LoVo (cell line): Measurements from ENCODE around the gene MSLN.

Source experiments
- DNase-seq: peaks from one replicate; pipeline ENCODE4 v3.0.0-alpha.2; 2016; ENCODE audit warnings: low spot score

The MSLN gene

DNA sequence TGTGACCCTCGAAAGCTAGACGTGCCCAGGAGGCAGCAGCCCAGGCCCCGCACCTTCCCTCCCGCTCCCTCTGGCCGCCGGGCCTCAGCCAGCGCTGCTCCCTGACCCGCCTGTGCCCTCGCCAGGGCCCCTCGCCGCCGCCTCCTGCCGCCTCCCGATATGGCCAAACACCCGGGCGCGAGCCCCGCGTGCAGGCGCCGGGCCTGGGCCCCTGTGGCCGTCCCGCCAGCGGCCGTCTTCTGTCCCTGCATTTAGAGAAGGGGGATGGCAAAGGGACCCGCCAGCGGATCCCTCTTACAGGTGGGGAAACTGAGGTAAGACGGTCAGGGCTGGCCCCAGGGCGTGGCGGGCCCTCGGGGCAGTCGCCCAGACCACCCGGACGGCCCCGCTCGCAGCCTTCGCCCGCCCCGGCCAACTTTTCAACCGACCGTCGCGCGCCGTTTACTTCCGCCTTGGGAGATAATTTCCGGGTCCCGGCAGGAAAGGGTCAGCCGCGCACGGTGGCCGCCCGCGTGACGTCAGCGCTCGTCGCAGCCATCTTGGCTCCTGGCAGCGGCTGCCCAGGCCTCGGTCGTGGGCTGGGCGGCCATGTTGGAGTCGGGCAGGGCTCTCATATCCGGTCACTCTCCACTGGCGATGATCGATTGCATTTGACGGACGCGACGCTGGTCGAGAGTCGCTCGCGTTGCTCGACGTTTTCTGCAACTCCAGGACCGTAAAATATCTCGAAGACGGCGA is 47.0 kb downstream of the MSLN start:
- DNase-seq, result peak; percentile 82

- DNase-seq, result no peak
Observed at GRCh38 chr16:808085-808386, 47.5 kb downstream of the MSLN start.

GRCh38 chr16:813204-813915 is 52.8 kb downstream of the MSLN start:
- no peak for DNase-seq

DNA sequence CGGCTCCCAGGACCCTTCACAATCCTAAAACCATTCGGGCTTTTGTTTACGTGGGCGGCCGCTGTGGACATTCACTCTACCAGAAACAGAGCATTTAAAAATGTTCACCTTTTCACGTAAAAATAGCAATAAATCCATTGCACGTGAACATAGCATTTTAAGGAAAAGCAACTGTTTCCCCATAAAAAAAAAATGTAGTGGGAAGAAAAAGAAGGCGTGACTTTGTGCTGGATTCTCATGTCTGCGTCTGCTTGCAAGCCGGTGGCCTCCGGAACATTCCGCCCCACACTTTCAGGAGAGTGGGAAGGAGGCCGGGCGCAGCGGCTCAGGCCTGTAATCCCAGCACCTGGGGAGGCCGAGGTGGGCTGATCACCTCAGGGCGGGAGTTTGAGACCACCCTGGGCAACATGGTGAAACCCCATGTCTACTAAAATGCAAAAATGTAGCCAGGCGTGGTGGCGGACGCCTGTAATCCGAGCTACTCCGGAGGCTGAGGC is 53.4 kb downstream of the MSLN start:
- no peak for DNase-seq

GRCh38 chr16:814974-815373 is 54.4 kb downstream of the MSLN start:
- DNase-seq, result no peak

GRCh38 chr16:815861-816260 is 55.3 kb downstream of the MSLN start:
- DNase-seq, result no peak

GRCh38 chr16:817001-817906 is 56.7 kb downstream of the MSLN start:
- DNase-seq, result no peak

GRCh38 chr16:818132-818531 is 57.6 kb downstream of the MSLN start:
- DNase-seq, result no peak
